Globus pallidus (tissue), 1 donor: ENCODE measurements around the gene TENM4.

ENCODE experiments used
- DNase-seq: peaks from one replicate; pipeline ENCODE4 v3.0.0-alpha.2; 2015; ENCODE audit warnings: low spot score

Gene TENM4

DNA sequence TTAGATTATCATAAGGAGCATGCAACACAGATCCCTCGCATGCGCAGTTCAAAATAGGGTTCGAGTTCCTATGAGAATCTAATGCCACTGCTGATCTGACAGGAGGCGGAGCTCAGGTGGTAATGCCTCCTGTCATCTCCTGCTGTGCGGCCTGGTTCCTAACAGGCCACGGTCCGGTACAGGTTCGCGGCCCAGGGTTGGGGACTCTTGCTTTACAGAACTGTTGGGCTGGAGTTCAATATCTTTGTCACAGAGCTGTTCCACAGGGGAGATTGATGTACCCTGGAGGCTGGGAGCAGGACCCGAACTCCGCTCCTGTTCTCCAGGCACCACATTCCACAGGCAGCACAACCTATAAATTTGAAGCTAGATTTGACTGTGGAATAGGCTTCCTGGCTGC, 508.1 kb downstream of the TENM4 start:
- no peak for DNase-seq

DNA sequence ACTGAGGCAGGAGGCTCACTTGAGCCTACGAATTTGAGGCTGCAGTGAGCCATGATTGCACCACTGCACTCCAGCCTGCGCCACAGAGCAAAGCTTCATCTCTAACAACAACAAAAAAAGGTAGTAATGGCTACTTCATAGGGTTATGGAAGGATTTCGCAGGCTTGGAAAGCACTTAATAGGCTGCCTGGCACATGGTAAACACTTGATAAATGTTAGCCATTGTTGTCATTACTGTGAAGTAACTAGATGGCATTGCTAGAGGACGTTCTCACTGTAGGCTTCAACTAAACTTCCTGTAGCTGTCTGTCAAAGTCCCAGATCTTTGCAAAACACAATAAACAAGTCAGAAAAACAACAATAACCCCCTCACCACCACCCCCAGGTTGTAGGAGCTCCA, 508.9 kb downstream of the TENM4 start:
- no peak for DNase-seq

- DNase-seq, result no peak
Observed at GRCh38 chr11:78930810-78931523, 509.9 kb downstream of the TENM4 start.

DNA sequence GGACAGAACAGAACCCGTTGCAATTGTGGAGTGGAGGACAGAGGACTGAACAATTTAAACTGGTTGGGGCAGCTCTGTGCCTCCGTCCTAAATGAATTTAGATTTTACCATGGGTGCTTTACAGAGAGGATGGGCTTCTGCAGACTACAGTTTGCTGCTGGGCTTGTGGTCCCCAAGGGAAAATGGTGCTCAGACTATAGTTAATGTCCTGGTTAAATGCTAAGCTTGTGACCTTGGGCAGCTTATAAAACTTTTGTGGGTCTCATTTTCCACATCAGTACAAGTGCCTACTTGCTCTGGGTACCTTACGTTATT, 511.0 kb downstream of the TENM4 start:
- no peak for DNase-seq

GRCh38 chr11:78929207-78929905, 511.5 kb downstream of the TENM4 start:
- DNase-seq, result no peak

DNA sequence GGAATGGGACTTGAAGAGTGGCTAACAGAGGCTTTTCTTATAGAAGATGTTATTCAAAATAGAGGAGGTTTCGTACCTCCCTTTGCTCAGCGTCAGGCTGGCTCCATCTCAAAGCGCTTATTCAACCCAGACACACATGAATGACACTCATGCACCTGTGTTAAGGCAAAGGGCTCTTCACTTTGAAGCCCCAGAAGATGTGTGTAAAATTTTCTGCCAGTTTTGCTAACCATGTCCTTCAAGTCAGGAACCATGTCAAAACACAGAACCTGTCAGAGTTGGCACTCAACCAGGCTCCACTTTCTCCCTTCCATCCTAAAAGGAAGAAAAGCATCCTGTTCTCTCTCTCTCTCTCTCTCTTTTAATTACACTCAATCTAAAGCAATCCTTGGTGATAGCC, 513.3 kb downstream of the TENM4 start:
- DNase-seq, result no peak

DNA sequence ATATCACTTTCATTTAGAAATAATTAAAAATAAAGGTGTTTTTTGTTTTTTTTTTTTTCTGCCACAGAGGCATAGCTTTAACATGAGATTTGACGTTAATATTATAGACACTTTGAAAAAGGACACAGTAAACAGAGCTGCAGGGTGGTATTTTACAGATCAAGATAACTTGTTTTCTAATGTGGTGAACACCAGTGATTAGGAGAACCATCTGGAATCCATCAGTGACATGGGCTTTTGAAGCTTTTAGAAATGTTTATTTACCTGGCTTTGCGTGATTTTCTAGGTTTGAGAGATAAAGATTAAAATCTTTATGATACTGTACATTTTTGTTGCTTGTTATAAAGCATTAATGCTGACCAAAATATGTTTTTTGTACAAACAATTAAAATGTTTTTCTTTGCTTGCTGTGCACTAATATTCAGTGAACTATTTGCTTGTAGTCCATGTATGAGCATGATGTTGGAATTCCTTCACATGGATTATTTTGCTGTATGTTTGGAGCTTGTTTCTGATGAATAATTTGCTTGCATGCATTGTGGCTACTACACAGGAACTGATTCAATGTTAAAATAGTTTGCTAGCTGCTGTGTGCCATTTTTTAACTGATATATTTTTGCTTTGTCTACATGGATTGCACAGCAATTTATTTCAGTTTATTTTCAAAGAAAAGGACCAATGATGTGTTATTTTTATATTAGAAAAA, 514.0 kb downstream of the TENM4 start:
- DNase-seq, result no peak

- no peak for DNase-seq
Observed at GRCh38 chr11:78925387-78925786, 515.4 kb downstream of the TENM4 start.

GRCh38 chr11:78922859-78923625, 517.8 kb downstream of the TENM4 start:
- DNase-seq, result no peak

DNA sequence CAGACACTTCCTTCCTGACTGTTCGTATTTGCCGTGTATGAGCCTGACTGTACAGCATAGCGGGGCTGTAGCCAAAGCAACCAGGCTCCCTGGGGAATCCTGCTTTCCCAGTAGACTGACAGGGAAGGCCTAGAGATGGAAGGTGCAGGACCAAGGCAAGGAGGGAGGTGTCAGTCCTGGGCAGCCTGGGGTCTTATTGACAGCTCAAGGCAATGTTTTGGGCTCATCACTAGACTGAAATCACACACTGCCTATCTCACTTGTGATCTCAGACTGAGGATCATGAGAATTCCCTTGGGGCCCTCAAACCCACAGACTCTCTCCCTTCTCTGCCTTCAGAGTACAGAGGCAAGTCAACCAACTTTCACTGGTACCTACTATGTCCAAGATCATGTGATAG, 519.3 kb downstream of the TENM4 start:
- DNase-seq, result no peak

DNA sequence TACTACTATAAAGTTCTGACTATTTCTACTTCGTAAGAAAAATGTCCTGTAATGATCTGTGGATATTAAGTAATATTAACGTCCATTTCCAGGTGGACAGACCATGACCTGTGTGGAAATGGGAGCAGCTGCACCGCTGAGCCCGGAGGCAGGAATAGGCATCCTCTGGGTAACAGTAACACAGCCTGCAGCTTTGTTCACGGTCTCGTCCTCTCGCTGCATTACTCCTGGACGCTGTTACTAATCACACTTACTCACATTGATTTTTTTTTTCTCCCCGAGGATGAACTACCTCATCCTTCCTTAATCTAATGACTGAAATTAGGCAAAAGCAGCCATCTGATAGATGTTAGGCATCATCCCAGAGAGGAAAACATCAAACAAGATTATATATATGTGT, 520.5 kb downstream of the TENM4 start:
- DNase-seq, result no peak

DNA sequence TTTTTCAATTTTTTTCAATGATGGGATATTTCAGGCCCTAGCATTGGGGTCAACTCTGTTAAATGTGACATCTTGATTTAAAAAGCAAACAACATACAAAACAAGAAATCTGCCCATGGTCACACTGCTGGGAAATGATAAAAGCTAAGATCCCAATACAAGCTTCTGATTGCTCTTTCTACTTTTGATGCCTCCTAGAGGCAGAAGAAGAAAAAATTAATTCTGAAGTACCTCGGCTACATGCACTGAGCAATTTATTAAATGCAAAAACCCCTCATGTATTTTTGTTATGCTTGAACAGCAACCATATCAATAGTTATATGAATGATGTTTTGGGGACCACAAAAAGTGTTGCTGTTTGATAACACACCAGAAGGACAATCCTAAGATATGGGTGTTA, 524.1 kb downstream of the TENM4 start:
- no peak for DNase-seq

- DNase-seq, result no peak
Observed at GRCh38 chr11:78914503-78914902, 526.3 kb downstream of the TENM4 start.

- no peak for DNase-seq
Observed at GRCh38 chr11:78912778-78913177, 528.1 kb downstream of the TENM4 start.

GRCh38 chr11:78910322-78910721, 530.5 kb downstream of the TENM4 start:
- DNase-seq, result no peak

- DNase-seq, result no peak
Observed at GRCh38 chr11:78909386-78909785, 531.4 kb downstream of the TENM4 start.

DNA sequence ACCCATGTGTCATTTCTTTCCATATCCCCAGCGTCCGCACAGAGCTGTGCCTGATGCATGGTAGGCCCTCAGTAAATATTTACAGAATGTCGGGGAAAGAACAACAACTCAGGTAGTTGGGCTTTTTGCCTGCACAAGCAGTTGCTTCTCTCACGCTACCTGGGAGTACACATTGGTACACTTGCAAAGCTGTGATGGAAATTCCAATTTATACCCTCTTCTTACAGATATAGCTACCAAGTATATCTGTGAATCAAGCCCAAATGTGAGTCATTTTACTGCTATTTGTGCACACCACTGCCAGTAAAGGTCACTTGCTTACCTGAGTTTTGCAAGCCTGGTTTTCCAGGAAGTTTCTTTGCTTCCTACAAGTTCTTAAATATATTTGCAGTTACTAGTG, 533.2 kb downstream of the TENM4 start:
- DNase-seq, result no peak

DNA sequence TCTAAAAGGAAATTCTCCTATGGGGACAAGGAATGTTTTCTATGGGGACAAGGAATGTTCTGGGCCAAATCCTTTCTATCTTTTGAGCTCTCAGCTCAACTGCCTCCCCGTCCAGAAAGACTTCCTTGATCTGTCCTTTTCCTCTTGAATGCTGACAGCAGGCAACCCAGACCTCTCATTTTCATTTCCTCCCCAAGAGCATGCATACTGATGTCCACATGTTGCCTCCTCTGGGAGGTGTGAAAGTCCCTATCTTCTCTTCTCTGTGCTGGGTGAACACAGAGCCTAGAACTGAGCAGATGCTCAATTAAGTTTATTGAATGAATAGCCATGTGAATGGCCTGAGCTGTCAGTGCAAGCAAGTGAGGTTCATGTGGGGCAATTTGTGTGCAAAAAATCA, 534.3 kb downstream of the TENM4 start:
- no peak for DNase-seq

- no peak for DNase-seq
Observed at GRCh38 chr11:78905756-78906155, 535.1 kb downstream of the TENM4 start.

- DNase-seq, result no peak
Observed at GRCh38 chr11:78902771-78903507, 537.9 kb downstream of the TENM4 start.

DNA sequence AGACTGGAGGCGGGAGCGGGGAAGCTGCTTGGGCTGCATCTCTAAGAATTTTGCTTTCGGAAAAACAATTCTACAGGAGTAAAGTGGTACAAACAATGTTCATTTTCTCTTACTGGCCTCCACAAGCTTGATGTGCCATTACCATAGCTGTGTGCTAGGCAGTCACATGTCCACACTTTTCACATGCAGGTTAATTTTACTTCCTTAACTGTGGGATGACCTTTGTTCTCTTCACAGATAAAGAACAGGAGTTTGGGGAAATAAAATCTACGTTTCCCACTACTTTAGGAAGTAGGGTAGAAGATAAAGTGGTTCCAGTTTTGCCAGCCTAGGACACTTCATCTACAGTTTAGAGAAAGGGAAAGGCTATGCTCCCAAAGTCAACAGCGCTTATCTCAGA, 539.0 kb downstream of the TENM4 start:
- no peak for DNase-seq

DNA sequence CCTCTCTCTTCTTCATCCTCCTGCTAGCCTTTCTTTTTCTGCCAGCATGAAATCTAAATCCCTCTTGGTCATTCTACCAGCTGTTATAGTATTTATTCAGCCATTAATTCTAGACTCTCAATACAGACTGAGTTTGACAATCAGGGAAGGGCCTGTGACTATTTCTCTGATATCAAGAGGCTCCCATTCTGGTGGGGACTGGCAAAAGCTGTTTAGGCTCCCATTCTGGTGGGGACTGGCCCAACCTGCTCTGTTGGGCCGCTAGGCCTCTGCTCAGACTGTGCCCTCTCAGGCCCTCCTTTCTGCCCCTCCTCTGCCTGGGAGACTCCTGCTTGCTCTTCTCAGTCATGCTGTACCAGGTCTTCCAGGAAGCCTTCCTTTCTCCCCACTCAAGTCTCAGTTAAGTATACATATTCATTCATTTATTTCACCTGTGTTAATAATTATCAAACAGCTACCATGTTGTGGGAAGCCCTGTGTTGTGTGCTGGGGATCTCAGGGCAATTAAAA, 542.5 kb downstream of the TENM4 start:
- DNase-seq, result no peak
